ENCODE results near the gene FOXN3. TPM values are rescaled to one million over a fixed set of nuclear protein-coding genes. Genes with fewer than 3 reads are reported as not detected.

Gene FOXN3
- total and polyA plus RNA-seq, 10 donors = 9.2 to 121 (median 98.3) TPM

- no peak for DNase-seq
- H3K9me3 ChIP-seq = peaks cover 0 to 15% (median 11%) of the 10 kb centered on the region in 8 donors
- no peak for TF ChIP-seq POLR2A (IDR thresholded peaks at IDR 0.05)
- TF ChIP-seq, protein P1, sequence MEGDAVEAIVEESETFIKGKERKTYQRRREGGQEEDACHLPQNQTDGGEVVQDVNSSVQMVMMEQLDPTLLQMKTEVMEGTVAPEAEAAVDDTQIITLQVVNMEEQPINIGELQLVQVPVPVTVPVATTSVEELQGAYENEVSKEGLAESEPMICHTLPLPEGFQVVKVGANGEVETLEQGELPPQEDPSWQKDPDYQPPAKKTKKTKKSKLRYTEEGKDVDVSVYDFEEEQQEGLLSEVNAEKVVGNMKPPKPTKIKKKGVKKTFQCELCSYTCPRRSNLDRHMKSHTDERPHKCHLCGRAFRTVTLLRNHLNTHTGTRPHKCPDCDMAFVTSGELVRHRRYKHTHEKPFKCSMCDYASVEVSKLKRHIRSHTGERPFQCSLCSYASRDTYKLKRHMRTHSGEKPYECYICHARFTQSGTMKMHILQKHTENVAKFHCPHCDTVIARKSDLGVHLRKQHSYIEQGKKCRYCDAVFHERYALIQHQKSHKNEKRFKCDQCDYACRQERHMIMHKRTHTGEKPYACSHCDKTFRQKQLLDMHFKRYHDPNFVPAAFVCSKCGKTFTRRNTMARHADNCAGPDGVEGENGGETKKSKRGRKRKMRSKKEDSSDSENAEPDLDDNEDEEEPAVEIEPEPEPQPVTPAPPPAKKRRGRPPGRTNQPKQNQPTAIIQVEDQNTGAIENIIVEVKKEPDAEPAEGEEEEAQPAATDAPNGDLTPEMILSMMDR (IDR thresholded peaks at IDR 0.05 in 8 of 11, conservative IDR thresholded peaks at IDR 0.05 in 3 of 11) = no peak
- no peak for TF ChIP-seq POLR2AphosphoS5 (IDR thresholded peaks at IDR 0.05)
- H3K27ac ChIP-seq = peak overlapping the region in 4 of 8 donors; percentile 8 to 57 (median 34)
- peaks cover 0 to 7% (median 0%) of the 10 kb centered on the region in 6 donors for H3K36me3 ChIP-seq
- H3K4me3 ChIP-seq = no peak overlapping the region
- H3K27me3 ChIP-seq (replicated peaks in 1 of 7) = no peaks in the 10 kb centered on the region
- intact Hi-C loops (cut with DNase I; ENCODE audit: low total_unique reads) = no loop called here
- H3K4me1 ChIP-seq = peaks cover 13 to 73% (median 37%) of the 10 kb centered on the region in 6 donors
- WGBS, 5 donors = 68 to 76% (median 72%) methylated on average over 14 of the region's 14 CpGs
These were observed 33.9 kb downstream of the FOXN3 start for GRCh38 chr14:89382901-89383845.

- no peak for TF ChIP-seq POLR2A (IDR thresholded peaks at IDR 0.05)
- TF ChIP-seq, protein P1 (IDR thresholded peaks at IDR 0.05 in 8 of 11, conservative IDR thresholded peaks at IDR 0.05 in 3 of 11) = no peak
- no peak for TF ChIP-seq POLR2AphosphoS5 (IDR thresholded peaks at IDR 0.05)
These were observed 34.5 kb downstream of the FOXN3 start for GRCh38 chr14:89382487-89382886.

GRCh38 chr14:89379891-89380820, 36.9 kb downstream of the FOXN3 start:
- 95 to 98% (median 97%) methylated on average over 16 of the region's 16 CpGs for WGBS, 5 donors
- no peak overlapping the region for H3K27ac ChIP-seq
- intact Hi-C loops (cut with DNase I; ENCODE audit: low total_unique reads) = no loop called here
- TF ChIP-seq, protein P1 (IDR thresholded peaks at IDR 0.05 in 8 of 11, conservative IDR thresholded peaks at IDR 0.05 in 3 of 11) = no peak
- peaks cover 0 to 6% (median 0%) of the 10 kb centered on the region in 6 donors for H3K36me3 ChIP-seq
- DNase-seq = no peak
- no peaks in the 10 kb centered on the region for H3K27me3 ChIP-seq (replicated peaks in 1 of 7)
- H3K9me3 ChIP-seq = peaks cover 0 to 15% (median 11%) of the 10 kb centered on the region in 8 donors
- peaks cover 4 to 56% (median 27%) of the 10 kb centered on the region in 6 donors for H3K4me1 ChIP-seq
- no peak overlapping the region for H3K4me3 ChIP-seq

More at GRCh38 chr14:89382487-89382886, 34.5 kb downstream of the FOXN3 start:
- H3K4me1 ChIP-seq = peaks cover 13 to 73% (median 40%) of the 10 kb centered on the region in 6 donors
- no peak overlapping the region for H3K4me3 ChIP-seq
- intact Hi-C loops (cut with DNase I; ENCODE audit: low total_unique reads) = no loop called here
- no peak overlapping the region for H3K27ac ChIP-seq
- no peaks in the 10 kb centered on the region for H3K27me3 ChIP-seq (replicated peaks in 1 of 7)
- no peak for DNase-seq
- H3K36me3 ChIP-seq = peaks cover 0 to 6% (median 0%) of the 10 kb centered on the region in 6 donors
- peaks cover 0 to 15% (median 11%) of the 10 kb centered on the region in 8 donors for H3K9me3 ChIP-seq
- WGBS, 5 donors = 69 to 88% (median 76%) methylated on average over 5 of the region's 5 CpGs
